HCT116 (cell line): ENCODE data around the gene PGAM5.

Experiments used
- CEBPB ChIP-seq: IDR thresholded peaks from 2 replicates; pipeline ENCODE4 v1.6.1; 2012; ENCODE audit warnings: low read depth
- CTCF ChIP-seq, 3 experiments: fragments of 200-600 bp in 1 of 3; sonication (generic) in 1 of 3; IDR thresholded peaks in 2 of 3; conservative IDR thresholded peaks in 1 of 3; 2 replicates each; pipeline ENCODE4 v1.5.1; 2012 to 2017; ENCODE audit warnings: low read depth in 2 of 3, low read length in 2 of 3, antibody characterized with exemption in 1 of 3, borderline replicate concordance in 1 of 3, control low read depth in 1 of 3, mild to moderate bottlenecking in 1 of 3, mixed read lengths in 1 of 3, mixed run types in 1 of 3, moderate library complexity in 1 of 3; ENCODE audit not compliant: insufficient read depth in 1 of 3
- MAX ChIP-seq: IDR thresholded peaks from 2 replicates; pipeline ENCODE4 v1.6.1; 2012
- POLR2A ChIP-seq: IDR thresholded peaks from 2 replicates; pipeline ENCODE4 v1.7.0; 2011; ENCODE audit warnings: borderline replicate concordance; ENCODE audit not compliant: insufficient read depth, insufficient read length; ENCODE audit errors: extremely low read depth
- RAD21 ChIP-seq: IDR thresholded peaks from 2 replicates; pipeline ENCODE4 v1.6.1; 2012; ENCODE audit warnings: low read depth, mild to moderate bottlenecking

- TF ChIP-seq CTCF (IDR thresholded peaks at IDR 0.05 in 2 of 3, conservative IDR thresholded peaks at IDR 0.05 in 1 of 3; ENCODE audit: borderline replicate concordance in 1 of 3, insufficient read depth in 1 of 3, low read depth in 2 of 3, low read length in 2 of 3) (no peak), CEBPB (no peak), MAX (no peak), RAD21 (no peak), POLR2A (no peak)
Measured at GRCh38 chr12:132711080-132711843, 620 bp downstream of the PGAM5 start.
